ENCODE results near the gene AKT1S1.

AKT1S1 gene

DNA sequence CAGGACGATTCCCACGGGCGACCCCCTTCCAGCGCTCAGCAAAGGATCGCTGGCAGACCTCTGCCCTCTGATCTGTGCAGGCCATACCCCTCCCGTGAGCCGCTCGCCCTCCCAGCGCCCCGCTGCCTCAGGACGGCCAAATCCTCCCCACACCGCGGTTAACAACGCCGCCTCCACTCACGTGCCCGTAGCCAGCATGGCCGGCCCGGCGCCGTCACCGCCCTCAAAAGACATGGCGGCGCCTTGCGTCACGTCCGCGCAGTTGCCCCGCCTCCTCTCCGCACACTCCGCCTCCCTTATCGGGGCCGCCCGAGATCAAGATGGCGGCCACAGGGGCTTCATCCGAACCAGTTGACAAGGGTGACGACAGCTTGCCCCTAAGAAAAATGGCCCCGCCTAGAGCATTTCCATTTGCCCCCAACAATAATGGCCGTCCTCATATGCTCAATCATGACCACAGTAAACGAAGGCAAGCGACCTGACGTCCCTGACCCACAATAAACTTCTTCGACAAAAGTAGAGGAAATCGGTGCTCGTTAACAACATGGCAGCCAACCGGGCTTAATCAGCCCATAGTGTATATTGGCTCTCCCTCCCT lies 634 bp downstream of the AKT1S1 start:
- Mint-ChIP-seq H3K36me3 (ENCODE audit: low read depth) (peaks cover 33% of the 10 kb centered on the region), H3K27ac (no peak overlapping the region), H3K4me1 (peaks cover 10% of the 10 kb centered on the region), H3K9me3 (no peaks in the 10 kb centered on the region), H3K4me3 (no peak overlapping the region), H3K27me3 (ENCODE audit: low read depth) (no peaks in the 10 kb centered on the region)
- TF ChIP-seq, protein P1, sequence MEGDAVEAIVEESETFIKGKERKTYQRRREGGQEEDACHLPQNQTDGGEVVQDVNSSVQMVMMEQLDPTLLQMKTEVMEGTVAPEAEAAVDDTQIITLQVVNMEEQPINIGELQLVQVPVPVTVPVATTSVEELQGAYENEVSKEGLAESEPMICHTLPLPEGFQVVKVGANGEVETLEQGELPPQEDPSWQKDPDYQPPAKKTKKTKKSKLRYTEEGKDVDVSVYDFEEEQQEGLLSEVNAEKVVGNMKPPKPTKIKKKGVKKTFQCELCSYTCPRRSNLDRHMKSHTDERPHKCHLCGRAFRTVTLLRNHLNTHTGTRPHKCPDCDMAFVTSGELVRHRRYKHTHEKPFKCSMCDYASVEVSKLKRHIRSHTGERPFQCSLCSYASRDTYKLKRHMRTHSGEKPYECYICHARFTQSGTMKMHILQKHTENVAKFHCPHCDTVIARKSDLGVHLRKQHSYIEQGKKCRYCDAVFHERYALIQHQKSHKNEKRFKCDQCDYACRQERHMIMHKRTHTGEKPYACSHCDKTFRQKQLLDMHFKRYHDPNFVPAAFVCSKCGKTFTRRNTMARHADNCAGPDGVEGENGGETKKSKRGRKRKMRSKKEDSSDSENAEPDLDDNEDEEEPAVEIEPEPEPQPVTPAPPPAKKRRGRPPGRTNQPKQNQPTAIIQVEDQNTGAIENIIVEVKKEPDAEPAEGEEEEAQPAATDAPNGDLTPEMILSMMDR (IDR thresholded peaks at IDR 0.05; ENCODE audit: unreplicated experiment in 3 of 3) = no peak

DNA sequence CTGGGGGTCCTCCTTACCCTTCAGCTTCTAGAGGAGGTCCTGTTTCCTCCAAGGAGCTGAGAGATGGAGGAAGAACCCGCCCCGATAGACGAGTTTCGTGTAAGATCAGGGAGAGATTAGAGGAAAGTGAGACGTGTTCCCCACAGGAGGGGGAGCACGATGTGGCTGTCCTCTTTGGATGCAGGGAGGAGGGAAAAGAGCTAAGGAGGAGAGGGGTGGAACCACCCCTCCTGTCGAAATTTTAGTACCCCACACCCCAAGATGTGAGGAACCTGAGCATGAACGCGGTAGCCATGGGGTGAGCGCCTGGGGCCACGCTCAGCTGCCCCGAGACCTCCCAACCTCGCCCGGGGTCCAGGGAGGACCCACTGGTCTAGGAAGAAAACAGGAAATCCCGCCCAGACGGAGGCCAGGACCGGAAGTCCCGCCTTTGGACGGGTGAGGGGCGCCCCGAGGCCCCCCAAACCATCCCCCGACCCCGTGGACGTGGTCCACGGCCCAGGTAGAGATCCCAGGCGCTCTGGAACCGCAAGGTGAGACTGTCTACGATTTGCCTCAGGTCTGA lies 1.2 kb downstream of the AKT1S1 start:
- Mint-ChIP-seq H3K27me3 (ENCODE audit: low read depth) (no peaks in the 10 kb centered on the region), H3K4me1 (peaks cover 10% of the 10 kb centered on the region), H3K27ac (no peak overlapping the region), H3K9me3 (no peaks in the 10 kb centered on the region), H3K36me3 (ENCODE audit: low read depth) (peaks cover 28% of the 10 kb centered on the region), H3K4me3 (no peak overlapping the region)
- TF ChIP-seq, protein P1 (IDR thresholded peaks at IDR 0.05; ENCODE audit: unreplicated experiment in 3 of 3) = no peak

DNA sequence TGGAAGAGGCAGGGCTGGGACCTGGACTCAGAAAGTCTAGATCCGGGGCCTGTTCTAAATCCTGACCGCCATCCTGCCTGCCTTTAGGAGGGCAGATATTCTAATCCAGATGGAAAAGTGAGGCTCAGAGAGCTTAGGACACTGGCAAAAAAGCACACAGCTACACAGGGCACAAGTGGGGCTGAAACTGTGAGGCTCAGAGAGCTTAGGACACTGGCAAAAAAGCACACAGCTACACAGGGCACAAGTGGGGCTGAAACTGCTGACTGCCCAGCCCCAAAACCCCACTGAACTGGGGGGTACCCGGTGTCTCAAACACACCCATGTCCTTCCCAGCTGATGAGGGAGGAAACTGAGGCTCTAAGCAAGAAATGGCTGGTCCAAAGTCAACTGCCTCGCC lies 2.0 kb downstream of the AKT1S1 start:
- Mint-ChIP-seq H3K4me1 (peaks cover 14% of the 10 kb centered on the region), H3K9me3 (no peaks in the 10 kb centered on the region), H3K27me3 (ENCODE audit: low read depth) (no peaks in the 10 kb centered on the region), H3K27ac (no peak overlapping the region), H3K4me3 (no peak overlapping the region), H3K36me3 (ENCODE audit: low read depth) (peaks cover 21% of the 10 kb centered on the region)
- TF ChIP-seq, protein P1 (IDR thresholded peaks at IDR 0.05; ENCODE audit: unreplicated experiment in 3 of 3) = no peak

DNA sequence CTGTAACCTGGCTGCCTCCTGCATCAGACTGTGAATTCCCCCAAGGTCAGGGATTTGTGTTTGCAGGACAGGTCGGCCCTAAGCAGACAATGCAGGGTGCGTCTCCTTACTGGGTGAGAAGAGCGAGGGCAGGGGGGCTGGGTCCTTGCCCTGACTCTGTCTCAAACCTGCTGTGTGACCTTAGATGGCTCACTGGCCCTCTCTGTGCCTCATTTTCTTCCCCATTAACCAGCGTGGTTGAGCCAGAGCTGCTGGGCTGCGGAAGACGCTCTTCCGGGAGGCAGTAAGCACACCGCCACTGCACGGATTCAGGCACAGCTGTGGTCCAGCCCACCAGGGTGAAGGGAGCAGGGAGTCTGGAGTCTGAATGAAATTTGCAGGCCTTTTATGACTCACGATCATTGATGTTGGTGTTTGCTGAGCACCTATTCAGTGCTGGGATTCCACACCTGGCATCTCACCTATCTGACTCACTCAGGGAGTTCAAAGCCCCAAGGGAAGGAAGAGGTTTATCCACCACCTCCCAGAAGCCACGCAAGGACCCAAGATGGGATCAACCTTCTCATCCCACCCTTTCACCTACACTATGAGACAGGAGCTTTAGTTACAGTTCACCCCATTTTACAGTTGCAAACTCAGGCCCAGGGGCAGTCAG lies 2.5 kb downstream of the AKT1S1 start:
- no peak overlapping the region for H3K4me3 Mint-ChIP-seq
- TF ChIP-seq, protein P1 (IDR thresholded peaks at IDR 0.05; ENCODE audit: unreplicated experiment in 3 of 3) = no peak
- H3K4me1 Mint-ChIP-seq = peaks cover 14% of the 10 kb centered on the region
- H3K36me3 Mint-ChIP-seq (ENCODE audit: low read depth) = peaks cover 19% of the 10 kb centered on the region
- no peaks in the 10 kb centered on the region for H3K9me3 Mint-ChIP-seq
- no peaks in the 10 kb centered on the region for H3K27me3 Mint-ChIP-seq (ENCODE audit: low read depth)
- peak overlapping the region in 1 of 3 experiments; percentile 41 for H3K27ac Mint-ChIP-seq

DNA sequence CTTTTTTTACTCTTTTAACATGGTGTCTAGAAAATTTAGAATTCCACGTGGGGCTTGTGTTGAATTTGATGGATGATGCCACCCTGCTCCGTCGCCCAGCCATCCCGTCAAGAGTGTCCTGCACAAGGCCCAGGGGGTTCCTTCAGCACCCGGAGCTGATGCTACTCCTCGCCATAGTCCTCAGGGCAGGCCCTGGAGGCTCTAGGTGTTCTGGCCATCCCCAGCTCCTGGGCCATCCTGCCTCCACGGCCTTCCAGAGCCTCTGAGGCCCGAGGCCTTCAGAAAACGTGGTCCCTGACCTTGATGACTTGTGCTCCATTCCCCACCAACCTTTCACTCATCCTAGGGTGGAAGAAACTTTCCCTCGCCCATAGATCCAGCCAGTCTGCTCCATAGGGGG lies 3.3 kb downstream of the AKT1S1 start:
- Mint-ChIP-seq H3K27me3 (ENCODE audit: low read depth) (no peaks in the 10 kb centered on the region), H3K4me1 (peaks cover 14% of the 10 kb centered on the region), H3K36me3 (ENCODE audit: low read depth) (peaks cover 13% of the 10 kb centered on the region), H3K9me3 (no peaks in the 10 kb centered on the region), H3K4me3 (peak overlapping the region in 2 of 3 experiments; percentile 31 to 33), H3K27ac (peak overlapping the region in 1 of 3 experiments; percentile 41)
- TF ChIP-seq, protein P1 (IDR thresholded peaks at IDR 0.05; ENCODE audit: unreplicated experiment in 3 of 3) = no peak

Measured in nephron (organoid).